HepG2 (cell line): ENCODE results near the gene LGALS1. TPM values are rescaled to one million over a fixed set of nuclear protein-coding genes. Genes with fewer than 3 reads are reported as not detected.

ENCODE experiments used
- ARID4A ChIP-seq: sonication (generic); formaldehyde crosslinking; IDR thresholded peaks from 2 replicates; pipeline ENCODE4 v1.5.0; 2020; ENCODE audit warnings: mild to moderate bottlenecking, missing genetic modification reagents, borderline replicate concordance
- ARNT2 ChIP-seq: sonication (generic); formaldehyde crosslinking; IDR thresholded peaks from 2 replicates; pipeline ENCODE4 v1.8.0; 2022; ENCODE audit warnings: mild to moderate bottlenecking, low read depth, missing genetic modification reagents, moderate library complexity
- DNMT3B ChIP-seq: conservative IDR thresholded peaks from 2 replicates; pipeline ENCODE4 v1.6.1; 2016; ENCODE audit warnings: missing biosample characterization, control low read depth
- FOXA1 ChIP-seq, 2 experiments: fragments of 450-650 bp in 1 of 2; sonication (generic) in 1 of 2; formaldehyde crosslinking in 1 of 2; IDR thresholded peaks; 2 replicates each; pipeline versions ENCODE4 v1.4.0 to v1.6.1; 2016 to 2020; ENCODE audit warnings: missing genetic modification reagents in 1 of 2
- IRF9 ChIP-seq: sonication (generic); formaldehyde crosslinking; IDR thresholded peaks from 2 replicates; pipeline ENCODE4 v1.8.0; 2022; ENCODE audit warnings: missing genetic modification reagents, mild to moderate bottlenecking, borderline replicate concordance
- KLF9 ChIP-seq: IDR thresholded peaks from 2 replicates; pipeline ENCODE4 v1.6.1; 2016; ENCODE audit warnings: low read depth
- MTA1 ChIP-seq: sonication (generic); formaldehyde crosslinking; IDR thresholded peaks from 2 replicates; pipeline ENCODE4 v1.4.0; 2020; ENCODE audit warnings: missing genetic modification reagents, mild to moderate bottlenecking, borderline replicate concordance
- NONO ChIP-seq, 2 experiments: fragments of 450-650 bp in 1 of 2; sonication (generic) in 1 of 2; formaldehyde crosslinking in 1 of 2; IDR thresholded peaks in 1 of 2; conservative IDR thresholded peaks in 1 of 2; 2 replicates each; pipeline versions ENCODE4 v1.6.1 to v1.8.0; 2017 to 2022; ENCODE audit warnings: mild to moderate bottlenecking in 1 of 2, missing genetic modification reagents in 1 of 2, moderate library complexity in 1 of 2
- PHF20 ChIP-seq: sonication (generic); formaldehyde crosslinking; IDR thresholded peaks from 2 replicates; pipeline ENCODE4 v1.5.0; 2020; ENCODE audit warnings: mild to moderate bottlenecking, missing genetic modification reagents
- PITX1 ChIP-seq: sonication (generic); formaldehyde crosslinking; IDR thresholded peaks from 2 replicates; pipeline ENCODE4 v1.5.1; 2020; ENCODE audit warnings: mild to moderate bottlenecking, missing genetic modification reagents
- POLR2AphosphoS2 ChIP-seq: IDR thresholded peaks from 2 replicates; pipeline ENCODE4 v1.6.1; 2011; ENCODE audit warnings: low read depth, low read length, improper control_type of control experiment
- PRPF4 ChIP-seq: fragments of 200-400 bp; formaldehyde crosslinking; IDR thresholded peaks from 2 replicates; pipeline ENCODE4 v1.6.1; 2016; ENCODE audit warnings: low read length, low read depth; ENCODE audit not compliant: poor library complexity, severe bottlenecking
- RCOR2 ChIP-seq: IDR thresholded peaks from 2 replicates; pipeline ENCODE4 v1.6.1; 2016; ENCODE audit warnings: missing biosample characterization, missing genetic modification reagents
- RFX1 ChIP-seq: fragments of 450-650 bp; IDR thresholded peaks from 2 replicates; pipeline ENCODE4 v1.6.1; 2017
- UBTF ChIP-seq: sonication (generic); formaldehyde crosslinking; IDR thresholded peaks from 2 replicates; pipeline ENCODE4 v1.4.0; 2020; ENCODE audit warnings: mild to moderate bottlenecking, missing genetic modification reagents
- ZBTB3 ChIP-seq: sonication (generic); formaldehyde crosslinking; IDR thresholded peaks from 2 replicates; pipeline ENCODE4 v1.4.0; 2020; ENCODE audit warnings: low read depth, mild to moderate bottlenecking, moderate library complexity, missing genetic modification reagents, borderline replicate concordance
- ZNF232 ChIP-seq: sonication (generic); formaldehyde crosslinking; IDR thresholded peaks from 2 replicates; pipeline ENCODE4 v1.4.0; 2020; ENCODE audit warnings: missing genetic modification reagents, borderline replicate concordance
- ZNF234 ChIP-seq: sonication (generic); formaldehyde crosslinking; conservative IDR thresholded peaks from 2 replicates; pipeline ENCODE4 v1.5.1; 2020; ENCODE audit warnings: mild to moderate bottlenecking, missing genetic modification reagents
- ZNF331 ChIP-seq: sonication (generic); formaldehyde crosslinking; IDR thresholded peaks from 2 replicates; pipeline ENCODE4 v1.4.0; 2020; ENCODE audit warnings: missing genetic modification reagents
- ZNF747 ChIP-seq: sonication (generic); formaldehyde crosslinking; IDR thresholded peaks from 2 replicates; pipeline ENCODE4 v1.8.1; 2023; ENCODE audit warnings: missing genetic modification reagents, mild to moderate bottlenecking, borderline replicate concordance
- polyA plus RNA-seq, 8 experiments: library from polyadenylated mRNA; depleted of rRNA in 3 of 8; stranded (reverse) in 7 of 8; unstranded in 1 of 8; fragments of >200 nt; fragmentation: Illumina TruSeq in 4 of 8; extraction: Trizol in 4 of 8; gene quantifications; 2 replicates each; pipeline versions ENCODE4 v1.2.1 to v1.2.3, GENCODE V29; 2011 to 2016; ENCODE audit warnings: low read depth in 4 of 8, missing spikeins in 1 of 8, mixed read lengths in 1 of 8; ENCODE audit not compliant: insufficient read depth in 1 of 8
- total RNA-seq, 5 experiments: library from RNA; depleted of rRNA; stranded (reverse); fragments of >200 nt; fragmentation: Illumina TruSeq; extraction: Trizol; gene quantifications; 2 replicates each; pipeline ENCODE4 v1.2.3, GENCODE V29; 2016; ENCODE audit warnings: low read depth in 1 of 5

Gene LGALS1
- total and polyA plus RNA-seq, 2 of the 13 experiments (the other 11 are each of a cell fraction or from before 2014, with no cell fraction given) = 103 to 858 TPM

GRCh38 chr22:37633625-37634416 lies 41.6 kb upstream of the LGALS1 start (continued):
- TF ChIP-seq ZNF747 (CRISPR knock-in tag) (no peak; the same call in 1 of the 2 replicates), RFX1 (no peak), ARNT2 (CRISPR knock-in tag) (no peak), IRF9 (no peak), MTA1 (CRISPR knock-in tag) (peak; percentile 81; the same call in 1 of the 2 replicates), FOXA1 (IDR thresholded peaks at IDR 0.05) (no peak), FOXA1 (CRISPR knock-in tag; IDR thresholded peaks at IDR 0.05) (peak; percentile 10; the same call in 1 of the 2 replicates), UBTF (CRISPR knock-in tag) (peak; percentile 89), RCOR2 (CRISPR knock-in tag) (no peak), ARID4A (CRISPR knock-in tag) (peak; percentile 74; the same call in 1 of the 2 replicates), DNMT3B (CRISPR knock-in tag) (no peak), PHF20 (CRISPR knock-in tag) (peak; percentile 31; the same call in 1 of the 2 replicates), ZBTB3 (no peak), PITX1 (CRISPR knock-in tag) (no peak), NONO (IDR thresholded peaks at IDR 0.05) (no peak), NONO (CRISPR knock-in tag; conservative IDR thresholded peaks at IDR 0.05) (peak; percentile 90), ZNF234 (CRISPR knock-in tag) (no peak), POLR2AphosphoS2 (no peak), ZNF331 (peak; percentile 29; the same call in 1 of the 2 replicates), PRPF4 (no peak), KLF9 (CRISPR knock-in tag) (no peak; the same call in 1 of the 2 replicates), ZNF232 (CRISPR knock-in tag) (no peak)
